Fibroblast of skin of back (primary cell): ENCODE data around the gene SGPP1. TPM values are rescaled to one million over a fixed set of nuclear protein-coding genes. Genes with fewer than 3 reads are reported as not detected.
"Not testable (repeated sequence)": the region's sequence is repeated elsewhere in the genome, so short reads cannot be mapped to it uniquely, and the experiment has no call there.

Source experiments
- DNase-seq: peaks from one replicate; pipeline ENCODE4 v3.0.0-alpha.2; 2013
- polyA plus RNA-seq, 2 experiments: library from polyadenylated mRNA; unstranded; fragments of 120-200 nt; gene quantifications; one replicate each; pipeline ENCODE4 v1.2.1, GENCODE V29; 2013; ENCODE audit not compliant: insufficient read length in 2 of 2

The SGPP1 gene, protein sequence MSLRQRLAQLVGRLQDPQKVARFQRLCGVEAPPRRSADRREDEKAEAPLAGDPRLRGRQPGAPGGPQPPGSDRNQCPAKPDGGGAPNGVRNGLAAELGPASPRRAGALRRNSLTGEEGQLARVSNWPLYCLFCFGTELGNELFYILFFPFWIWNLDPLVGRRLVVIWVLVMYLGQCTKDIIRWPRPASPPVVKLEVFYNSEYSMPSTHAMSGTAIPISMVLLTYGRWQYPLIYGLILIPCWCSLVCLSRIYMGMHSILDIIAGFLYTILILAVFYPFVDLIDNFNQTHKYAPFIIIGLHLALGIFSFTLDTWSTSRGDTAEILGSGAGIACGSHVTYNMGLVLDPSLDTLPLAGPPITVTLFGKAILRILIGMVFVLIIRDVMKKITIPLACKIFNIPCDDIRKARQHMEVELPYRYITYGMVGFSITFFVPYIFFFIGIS
- polyA plus RNA-seq (2013, experiment 1 of 2; ENCODE audit: insufficient read length): 16.9 TPM
- 18.3 TPM for polyA plus RNA-seq (2013, experiment 2 of 2; ENCODE audit: insufficient read length)

DNA sequence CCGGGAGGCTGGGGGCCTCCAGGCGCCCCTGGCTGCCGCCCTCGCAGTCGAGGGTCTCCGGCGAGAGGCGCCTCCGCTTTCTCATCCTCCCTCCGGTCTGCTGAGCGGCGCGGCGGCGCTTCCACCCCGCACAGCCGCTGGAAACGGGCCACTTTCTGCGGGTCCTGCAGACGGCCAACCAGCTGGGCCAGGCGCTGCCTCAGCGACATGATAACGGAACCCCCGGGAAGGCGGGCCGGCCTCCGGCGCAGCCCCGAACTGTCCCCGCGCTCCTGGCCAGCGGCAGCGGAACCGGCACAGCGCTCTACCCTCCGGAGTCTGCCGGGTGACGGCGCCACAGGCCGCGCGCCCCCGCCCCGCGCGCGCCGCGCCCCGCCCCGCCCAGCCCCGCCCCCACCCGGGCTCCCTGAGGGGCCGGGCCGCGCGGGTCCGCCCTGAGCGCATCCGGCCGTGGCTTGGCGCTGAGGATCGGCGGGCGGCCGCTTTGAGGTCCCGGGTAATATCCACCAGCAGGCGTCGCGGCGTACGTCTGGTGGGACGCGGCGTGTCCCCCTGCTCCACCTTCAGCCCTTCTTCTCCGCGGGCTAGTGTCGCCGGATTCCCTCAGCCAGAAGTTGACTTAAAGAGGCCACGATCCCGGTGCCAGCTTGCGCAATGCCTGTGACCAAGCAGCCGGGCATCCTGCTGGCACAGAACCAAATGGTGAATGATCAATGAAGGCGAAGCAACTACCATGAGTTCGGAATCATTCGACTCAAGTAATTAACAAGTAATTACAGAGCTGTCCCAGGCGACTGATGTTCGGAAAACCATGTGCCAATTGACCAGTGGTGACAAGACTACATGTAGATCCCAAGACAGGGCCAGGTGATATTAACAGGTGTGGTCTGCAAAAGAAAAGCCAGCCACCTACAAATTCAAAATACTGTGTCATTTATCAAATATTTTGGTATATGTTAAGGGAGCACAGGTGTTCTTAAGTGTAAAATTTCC lies at the start of gene SGPP1:
Gene SGPP1, minus strand, starts transcription at position 330 of the 993 bp plus-strand sequence. Its CDS starts 121 bp downstream, at position 209.
- DNase-seq: peak; percentile 80

DNA sequence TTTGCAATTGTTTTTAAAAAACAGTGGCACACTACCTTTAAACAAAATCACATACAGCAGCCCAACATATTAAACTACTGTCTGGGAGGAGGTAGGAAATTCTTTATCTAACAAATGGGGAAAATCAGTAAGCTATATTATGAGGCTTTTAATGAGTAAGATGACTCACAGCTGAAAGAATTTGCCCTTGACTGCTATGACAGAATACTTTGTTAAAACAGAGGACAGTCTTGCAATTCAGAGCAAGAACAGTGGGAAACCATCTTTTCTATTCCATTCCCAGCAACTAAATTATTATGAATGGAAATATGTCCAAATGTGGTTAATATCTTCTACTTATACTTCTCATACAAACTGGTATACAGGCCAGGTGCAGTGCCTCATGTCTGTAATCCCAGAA lies 49.2 kb upstream of the SGPP1 start:
- peak; percentile 71 for DNase-seq

DNA sequence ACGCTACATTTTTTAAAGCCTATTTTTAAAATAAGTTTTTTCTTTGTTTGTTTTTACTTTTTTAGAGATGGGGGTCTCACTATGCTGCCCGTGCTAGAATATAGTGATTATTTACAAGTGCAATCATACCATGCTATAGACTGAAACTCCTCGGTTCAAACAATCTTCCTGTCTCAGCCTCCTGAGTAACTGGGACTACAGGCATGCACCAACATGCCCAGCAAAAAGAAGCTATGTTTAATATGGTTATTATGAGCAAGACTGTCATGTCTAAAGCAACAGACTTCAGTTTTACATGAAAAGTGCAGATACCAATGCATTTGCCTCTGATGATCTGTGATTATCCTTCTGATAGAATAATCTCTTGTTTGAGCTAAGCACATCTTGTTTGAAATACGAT lies 45.6 kb upstream of the SGPP1 start:
- DNase-seq: no peak

DNA sequence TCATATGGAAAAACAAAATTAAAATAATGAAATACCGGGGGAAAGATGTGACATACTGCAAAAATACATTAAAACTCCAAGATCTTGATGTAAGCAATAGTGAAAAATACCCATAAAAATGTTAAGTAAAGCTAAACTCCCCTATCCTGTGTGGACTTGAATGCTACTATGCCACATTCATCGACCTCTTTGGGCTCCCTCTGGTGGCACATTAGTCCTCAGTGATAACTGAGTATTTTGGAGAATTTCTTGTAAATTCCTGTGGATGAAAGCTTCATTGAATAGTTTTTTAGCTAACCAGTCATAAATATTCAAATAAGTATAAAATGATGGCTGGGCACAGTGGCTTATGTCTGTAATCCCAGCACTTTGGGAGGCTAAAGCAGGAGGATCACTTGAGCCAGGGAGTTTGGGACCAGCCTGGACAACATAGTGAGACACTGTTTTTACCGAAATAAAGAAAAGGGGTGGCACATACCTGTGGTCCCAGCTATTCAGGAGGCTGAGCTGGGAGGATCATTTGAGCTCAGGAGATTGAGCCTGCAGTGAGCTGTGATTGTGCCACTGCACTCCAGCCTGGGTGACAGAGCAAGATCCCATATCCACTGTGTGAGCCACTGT lies 42.4 kb upstream of the SGPP1 start:
- peak; percentile 55 for DNase-seq

DNA sequence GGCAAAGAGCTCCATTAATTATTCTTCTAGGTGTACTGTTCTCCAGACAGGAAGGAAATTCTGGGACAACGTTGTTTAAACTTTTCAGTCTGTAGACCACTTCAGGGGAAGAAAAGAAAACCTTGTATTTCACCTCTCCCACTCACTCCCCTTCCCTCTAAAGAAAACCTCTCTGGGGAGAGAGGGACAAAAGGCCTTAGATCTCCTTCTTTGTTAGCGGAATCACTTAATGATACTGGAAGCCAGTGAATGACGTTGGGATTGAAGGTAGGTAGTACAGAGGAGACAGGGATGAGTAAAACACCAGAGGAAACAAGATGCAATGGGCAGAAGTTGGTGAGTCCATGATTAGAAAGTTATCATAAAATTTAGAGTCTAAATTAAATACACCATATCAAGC lies 38.7 kb upstream of the SGPP1 start:
- DNase-seq: no peak

DNA sequence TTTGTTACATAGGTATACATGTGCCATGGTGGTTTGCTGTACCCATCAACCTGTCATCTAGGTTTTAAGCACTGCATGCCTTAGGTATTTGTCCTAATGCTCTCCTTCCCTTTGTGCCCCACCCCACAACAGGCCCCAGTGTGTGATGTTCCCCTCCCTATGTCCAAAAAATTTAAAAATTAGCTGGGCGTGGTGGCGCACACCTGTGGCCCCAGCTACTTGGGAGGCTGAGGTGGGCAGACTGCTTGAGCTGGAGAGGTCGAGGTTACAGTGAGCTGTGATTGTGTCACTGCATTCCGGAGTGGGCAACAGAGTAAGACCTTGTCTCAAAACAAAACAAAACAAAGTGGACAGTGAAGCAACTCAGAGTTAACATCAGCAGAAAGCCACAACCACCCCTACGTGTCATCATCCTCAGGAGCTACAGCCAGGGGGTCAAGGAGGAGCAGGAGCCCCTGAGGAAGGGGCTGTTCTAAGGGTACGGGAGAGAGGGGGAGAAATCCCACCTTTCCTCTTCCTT lies 36.8 kb upstream of the SGPP1 start:
- DNase-seq: no peak

DNA sequence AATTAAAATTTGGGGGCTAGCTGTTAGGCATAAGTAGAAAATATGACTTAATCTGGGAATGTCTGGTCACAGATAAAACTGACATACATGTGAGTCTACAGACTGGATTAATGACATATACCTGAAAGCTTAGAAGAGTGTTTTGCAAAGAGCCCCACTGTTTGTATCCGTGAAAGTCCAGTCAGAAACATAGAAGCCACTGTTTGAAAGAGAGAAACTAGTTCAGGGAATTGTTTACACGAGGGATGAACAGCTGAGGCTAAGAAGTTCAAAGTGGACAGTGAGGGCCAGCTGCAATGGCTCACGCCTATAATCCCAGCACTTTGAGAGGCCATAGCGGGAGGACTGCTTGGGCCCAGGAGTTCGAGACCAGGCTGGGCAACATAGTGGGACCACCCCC lies 36.2 kb upstream of the SGPP1 start:
- DNase-seq: no peak

DNA sequence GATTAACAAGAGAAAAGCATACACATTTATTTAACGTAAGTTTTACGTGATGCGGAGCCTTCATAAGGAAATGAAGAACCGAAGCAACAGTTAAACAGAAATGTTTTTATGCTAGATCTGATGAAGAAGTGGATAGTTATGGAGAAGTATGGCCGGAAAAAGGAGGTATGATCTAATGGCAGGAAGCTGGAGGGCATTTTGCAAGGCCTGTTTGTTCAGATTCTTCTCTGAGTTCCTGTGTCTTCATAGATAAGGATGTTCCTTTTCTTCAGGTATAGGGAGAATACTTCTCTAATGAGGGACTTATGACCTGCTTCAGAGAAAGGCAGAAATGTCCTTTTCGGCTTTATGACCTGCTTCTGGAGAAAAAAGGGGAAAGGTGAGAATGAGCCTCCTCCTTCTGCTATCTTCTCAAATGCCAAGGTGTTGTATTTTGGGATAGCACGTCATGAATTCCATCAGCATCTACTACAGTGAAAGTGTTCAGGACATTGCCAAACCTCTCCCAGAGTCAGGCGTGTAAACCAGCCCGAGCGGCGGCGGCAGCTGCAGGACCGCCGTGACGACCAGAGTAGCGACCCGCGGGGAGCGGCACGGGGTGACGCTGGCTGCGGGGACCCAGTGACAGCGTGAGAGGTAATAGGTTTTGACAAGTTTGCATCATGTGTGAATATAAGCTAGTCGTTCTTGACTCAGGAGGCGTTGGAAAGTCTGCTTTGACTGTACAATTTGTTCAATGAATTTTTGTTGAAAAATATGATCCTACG lies 33.7 kb upstream of the SGPP1 start:
- no peak for DNase-seq

DNA sequence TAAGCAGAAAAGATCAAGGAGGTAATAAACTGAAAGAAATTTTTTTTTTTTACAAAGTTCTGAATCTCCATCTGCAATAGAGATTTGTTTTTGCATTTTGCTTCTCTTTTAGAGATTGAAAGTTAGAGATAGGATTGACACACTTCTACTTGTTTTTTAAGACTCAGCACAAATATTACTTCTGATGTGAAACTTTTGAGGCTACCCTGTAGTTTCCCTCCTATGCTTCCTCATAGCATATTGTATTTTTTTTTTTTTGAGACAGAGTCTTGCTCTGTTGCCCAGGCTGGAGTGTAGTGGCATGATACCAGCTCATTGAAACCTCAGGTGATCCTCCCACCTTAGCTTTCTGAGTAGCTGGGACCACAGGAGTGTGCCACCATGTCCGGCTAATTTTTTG lies 32.1 kb upstream of the SGPP1 start:
- no peak for DNase-seq

DNA sequence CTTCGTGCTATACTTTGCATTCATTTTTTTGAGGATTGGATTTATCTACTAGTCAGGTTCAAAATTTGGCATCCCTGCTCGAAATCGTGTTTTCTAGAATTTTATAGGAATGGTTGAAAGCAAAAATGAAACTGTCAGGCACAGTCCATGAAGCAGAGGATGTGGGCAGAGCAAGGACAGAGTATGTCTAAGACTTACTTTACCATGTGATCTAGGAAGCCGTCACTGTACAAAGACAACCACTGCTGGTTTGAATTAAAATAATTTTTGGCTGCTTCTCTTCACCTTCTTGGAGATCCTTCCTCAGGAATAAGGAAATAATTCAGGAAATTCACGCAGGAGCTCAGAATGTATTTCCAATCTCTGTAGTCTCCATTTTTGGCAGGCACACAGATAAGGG lies 31.6 kb upstream of the SGPP1 start:
- peak; percentile 12 for DNase-seq

DNA sequence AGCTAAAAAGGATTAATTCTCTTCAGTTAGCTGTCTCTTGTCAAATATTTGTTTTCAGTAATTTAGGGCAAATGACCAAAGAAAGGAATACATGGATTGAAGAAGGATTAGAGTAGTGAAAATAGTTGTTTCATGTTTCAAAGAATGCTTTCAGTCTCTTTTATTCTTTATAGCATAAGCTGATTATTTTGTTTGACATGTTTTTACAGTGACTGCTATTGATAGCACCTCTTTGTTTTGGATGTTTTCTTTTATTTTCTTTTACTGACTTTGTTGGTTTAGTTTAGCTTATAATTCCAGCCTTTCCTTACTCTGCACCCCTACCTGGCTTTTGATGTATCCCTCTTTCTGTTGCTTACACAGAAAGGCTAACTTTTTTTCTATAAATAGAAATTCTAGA lies 29.3 kb upstream of the SGPP1 start:
- no peak for DNase-seq

DNA sequence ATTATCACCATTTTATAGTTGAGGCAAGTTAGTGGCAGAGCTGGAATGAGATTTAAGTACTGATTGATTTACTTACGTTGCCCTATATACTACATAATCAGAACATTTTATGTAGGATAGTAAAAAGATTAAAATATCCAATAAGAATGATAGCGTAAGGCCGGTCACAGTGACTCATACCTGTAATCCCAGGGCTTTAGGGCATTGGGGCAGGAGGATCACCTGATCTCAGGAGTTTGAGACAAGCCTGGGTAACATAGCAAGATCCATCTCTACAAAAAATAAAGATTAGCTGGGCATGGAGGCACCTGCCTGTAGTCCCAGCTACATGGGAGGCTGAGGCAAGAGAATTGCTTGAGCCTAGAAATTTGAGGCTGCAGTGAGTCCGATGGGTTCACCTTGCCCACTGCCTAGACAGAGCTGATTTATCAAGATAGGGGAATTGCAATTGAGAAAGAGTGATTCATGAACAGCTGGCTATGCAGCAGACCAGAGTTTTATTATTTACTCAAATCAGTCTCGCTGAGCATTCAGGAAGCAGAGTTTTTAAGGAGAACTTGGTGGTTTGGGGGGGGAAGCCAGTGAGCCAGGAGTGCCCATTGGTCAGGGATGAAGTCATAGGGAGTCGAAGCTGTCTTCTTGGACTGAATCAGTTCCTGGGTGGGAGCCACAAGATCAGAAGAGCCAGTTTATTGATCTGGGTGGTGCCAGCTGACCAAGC lies 24.7 kb upstream of the SGPP1 start:
- DNase-seq: peak; percentile 11

DNA sequence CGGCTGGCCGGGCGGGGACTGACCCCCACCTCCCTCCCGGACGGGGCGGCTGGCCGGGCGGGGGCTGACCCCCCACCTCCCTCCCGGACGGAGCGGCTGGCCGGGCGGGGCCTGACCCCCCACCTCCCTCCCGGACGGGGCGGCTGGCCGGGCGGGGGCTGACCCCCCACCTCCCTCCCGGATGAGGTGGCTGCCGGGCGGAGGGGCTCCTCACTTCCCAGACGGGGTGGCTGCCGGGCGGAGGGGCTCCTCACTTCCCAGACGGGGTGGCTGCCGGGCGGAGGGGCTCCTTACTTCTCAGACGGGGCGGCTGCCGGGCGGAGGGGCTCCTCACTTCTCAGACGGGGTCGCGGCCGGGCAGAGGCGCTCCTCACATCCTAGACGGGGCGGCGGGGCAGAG lies 23.2 kb upstream of the SGPP1 start:
- not testable (repeated sequence) for DNase-seq

DNA sequence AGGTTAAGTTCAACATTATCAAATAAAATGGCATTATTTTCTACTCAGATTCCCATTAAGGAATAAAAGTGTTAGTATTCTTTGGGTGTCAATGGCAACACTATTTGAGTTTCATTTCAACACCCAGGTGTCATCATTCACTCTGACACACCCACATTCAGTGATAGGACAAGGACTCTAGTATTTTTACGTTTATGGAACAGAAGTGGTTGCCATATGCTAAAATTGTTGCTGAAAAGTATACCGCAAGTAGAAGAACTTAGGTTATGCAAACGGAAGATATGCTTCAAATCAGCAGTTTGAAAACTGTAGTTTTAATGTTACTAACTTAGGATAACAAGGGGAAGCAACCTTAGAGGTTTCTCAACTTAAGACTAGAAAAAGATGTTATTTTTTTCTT lies 20.0 kb upstream of the SGPP1 start:
- DNase-seq: no peak

DNA sequence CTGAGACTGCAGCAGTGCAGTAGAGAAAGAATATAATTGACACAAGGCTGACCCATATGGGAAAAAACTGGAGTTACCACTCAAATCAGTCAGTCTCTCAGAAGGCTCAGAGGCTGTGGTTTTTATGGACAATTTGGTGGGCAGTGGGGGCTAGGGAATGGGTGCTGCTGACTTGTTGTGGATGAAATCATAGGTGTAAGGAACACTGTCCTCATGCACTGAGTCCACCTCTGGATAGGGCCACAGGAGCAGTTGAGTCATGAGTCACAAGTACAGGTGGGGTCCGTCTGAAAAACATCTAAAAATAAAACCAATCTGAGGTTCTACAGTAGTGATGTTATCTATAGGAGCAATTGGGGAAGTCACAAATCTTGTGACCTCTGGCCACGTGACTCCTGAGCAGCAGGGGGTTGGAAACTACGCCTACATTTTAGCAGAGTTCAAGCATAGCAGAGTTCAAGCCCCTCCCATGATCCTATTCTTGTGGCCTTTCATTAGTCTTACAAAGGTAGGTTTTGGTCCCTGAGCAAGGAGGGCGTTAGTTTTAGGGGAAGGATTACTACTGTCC lies 18.1 kb upstream of the SGPP1 start:
- no peak for DNase-seq

DNA sequence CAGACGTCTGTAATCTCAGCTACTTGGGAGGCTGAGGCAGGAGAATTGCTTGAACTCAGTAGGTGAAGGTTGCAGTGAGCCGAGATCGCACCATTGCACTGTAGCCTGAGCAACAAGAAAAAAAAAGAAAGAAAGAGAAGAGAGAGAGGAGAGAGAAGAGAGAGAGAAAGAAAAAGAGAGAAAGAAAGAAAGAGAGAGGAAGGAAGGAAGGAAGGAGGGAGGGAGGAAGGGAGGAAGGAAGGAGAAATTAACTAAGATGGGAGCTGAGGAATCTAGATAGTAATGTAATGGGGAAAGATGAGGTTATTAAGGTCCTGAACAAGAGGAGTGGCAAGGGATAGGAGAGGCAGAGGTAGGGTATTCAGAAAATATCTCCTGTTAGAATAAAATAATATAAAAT lies 17.4 kb upstream of the SGPP1 start:
- no peak for DNase-seq

DNA sequence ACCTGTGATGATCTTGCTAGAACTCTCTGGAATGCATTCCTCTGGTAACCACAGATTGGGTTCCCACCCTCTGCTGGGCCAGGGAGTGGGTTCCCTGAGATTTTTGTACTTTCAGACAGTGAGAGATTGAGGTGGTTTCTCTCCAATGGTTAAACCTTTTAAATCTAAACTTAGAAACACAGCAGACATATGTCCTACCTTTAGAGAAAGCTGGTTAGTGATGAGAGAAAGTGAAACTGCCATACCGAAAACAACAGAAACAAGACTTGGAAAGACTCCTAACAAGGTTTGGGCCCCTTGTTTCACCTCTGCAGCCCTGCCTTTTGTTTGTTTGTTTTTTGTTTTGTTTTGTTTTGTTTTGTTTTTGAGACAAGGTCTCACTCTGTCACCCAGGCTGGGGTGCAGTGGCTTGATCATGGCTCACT lies 9.7 kb upstream of the SGPP1 start:
- DNase-seq: no peak

DNA sequence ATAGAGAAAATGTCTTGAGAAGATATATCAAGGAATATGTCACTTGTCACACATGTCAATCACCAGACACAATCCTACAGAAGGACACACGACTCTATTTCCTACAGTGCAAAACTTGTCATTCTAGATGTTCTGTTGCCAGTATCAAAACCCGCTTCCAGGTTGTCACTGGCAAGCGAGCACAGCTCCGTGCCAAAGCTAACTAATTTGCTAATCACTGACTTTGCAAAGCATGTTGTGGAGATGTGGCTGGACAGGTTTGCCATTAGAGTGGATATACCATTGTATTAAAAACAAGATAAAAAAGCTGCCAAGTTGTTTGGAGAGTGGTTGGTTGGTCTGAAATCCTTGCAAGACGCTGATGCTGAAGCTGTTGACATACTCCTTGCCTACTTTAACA lies 7.9 kb upstream of the SGPP1 start:
- no peak for DNase-seq

DNA sequence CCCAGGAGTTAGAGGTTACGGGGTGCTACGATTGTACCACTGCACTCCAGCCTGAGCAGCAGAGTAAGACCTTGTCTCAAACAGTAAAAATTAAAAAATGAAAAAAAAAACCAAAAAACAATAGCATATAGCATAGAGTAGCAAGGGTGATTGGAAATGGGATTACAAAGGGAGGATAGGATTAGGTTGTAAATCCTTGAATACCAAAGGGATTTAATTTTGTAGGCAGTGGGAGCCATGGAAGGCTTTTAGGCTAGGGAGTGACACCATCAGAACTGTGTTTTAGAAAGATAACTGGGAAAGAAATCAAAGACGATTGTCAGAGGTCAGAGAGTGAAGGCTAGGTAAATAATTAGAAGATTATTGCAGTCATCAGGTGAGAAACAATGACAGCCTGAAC lies 2.8 kb upstream of the SGPP1 start:
- no peak for DNase-seq

DNA sequence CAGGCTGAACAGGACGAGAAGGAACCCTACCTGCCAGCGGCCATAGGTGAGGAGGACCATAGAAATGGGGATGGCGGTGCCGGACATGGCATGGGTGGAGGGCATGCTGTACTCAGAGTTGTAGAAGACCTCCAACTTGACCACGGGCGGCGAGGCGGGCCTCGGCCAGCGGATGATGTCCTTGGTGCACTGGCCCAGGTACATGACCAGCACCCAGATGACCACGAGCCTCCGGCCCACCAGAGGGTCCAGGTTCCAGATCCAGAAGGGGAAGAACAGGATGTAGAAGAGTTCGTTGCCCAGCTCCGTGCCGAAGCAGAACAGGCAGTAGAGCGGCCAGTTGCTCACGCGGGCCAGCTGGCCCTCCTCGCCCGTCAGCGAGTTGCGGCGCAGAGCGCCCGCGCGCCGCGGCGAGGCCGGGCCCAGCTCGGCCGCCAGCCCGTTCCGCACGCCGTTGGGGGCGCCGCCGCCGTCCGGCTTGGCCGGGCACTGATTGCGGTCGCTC lies 582 bp downstream of the SGPP1 start:
- peak; percentile 41 for DNase-seq
